Measurements from ENCODE around the gene TSPAN32.

TSPAN32 gene

GRCh38 chr11:2315395-2316168 lies 13.8 kb downstream of the TSPAN32 start:
- no CpG with 5 or more reads among the region's 25 CpGs for WGBS (ENCODE audit: extremely low coverage, insufficient coverage, low lambda C conversion rate)
- no peak overlapping the region for H3K27ac ChIP-seq (ENCODE audit: low read depth, low read length)
- no peak overlapping the region for H2AK5ac ChIP-seq (ENCODE audit: low read length)
- no peaks in the 10 kb centered on the region for H3K27me3 ChIP-seq (ENCODE audit: insufficient read depth, low read length, poor library complexity)
- no peak overlapping the region for H3K56ac ChIP-seq (ENCODE audit: low read length)
- no peak overlapping the region for H4K5ac ChIP-seq (ENCODE audit: low read length)
- no peak overlapping the region for H3K4ac ChIP-seq (ENCODE audit: low read depth, low read length)
- no peak overlapping the region for H2BK15ac ChIP-seq (replicated peaks; ENCODE audit: low read depth)
- H3K18ac ChIP-seq (ENCODE audit: low read length) = no peak overlapping the region
- no peaks in the 10 kb centered on the region for H3K79me1 ChIP-seq (ENCODE audit: low read length)
- H3K4me3 ChIP-seq (ENCODE audit: low read length) = no peak overlapping the region
- H3K36me3 ChIP-seq (ENCODE audit: control insufficient read depth, insufficient read depth, low read length) = no peaks in the 10 kb centered on the region
- H4K8ac ChIP-seq (ENCODE audit: low read depth, low read length) = no peak overlapping the region
- no peak overlapping the region for H3K4me2 ChIP-seq (ENCODE audit: low read length)
- no peak overlapping the region for H2BK5ac ChIP-seq (ENCODE audit: low read length)
- H2BK120ac ChIP-seq (ENCODE audit: low read depth, low read length) = no peak overlapping the region
- no peaks in the 10 kb centered on the region for H3K79me2 ChIP-seq (ENCODE audit: control insufficient read depth, insufficient read depth, low read length)
- DNase-seq = no peak
- H3K4me1 ChIP-seq (ENCODE audit: control insufficient read depth, low read depth, low read length) = no peaks in the 10 kb centered on the region
- no peak overlapping the region for H3K9ac ChIP-seq (ENCODE audit: low read length)
- H3K23ac ChIP-seq (ENCODE audit: low read length) = no peak overlapping the region

GRCh38 chr11:2316169-2316962 lies 14.6 kb downstream of the TSPAN32 start:
- DNase-seq = no peak
- Histone ChIP-seq H3K4me1 (ENCODE audit: control insufficient read depth, low read depth, low read length) (no peaks in the 10 kb centered on the region), H2BK15ac (replicated peaks; ENCODE audit: low read depth) (no peak overlapping the region), H3K18ac (ENCODE audit: low read length) (no peak overlapping the region), H3K56ac (ENCODE audit: low read length) (no peak overlapping the region), H3K4ac (ENCODE audit: low read depth, low read length) (no peak overlapping the region), H4K5ac (ENCODE audit: low read length) (no peak overlapping the region), H3K79me2 (ENCODE audit: control insufficient read depth, insufficient read depth, low read length) (no peaks in the 10 kb centered on the region), H3K36me3 (ENCODE audit: control insufficient read depth, insufficient read depth, low read length) (no peaks in the 10 kb centered on the region), H3K79me1 (ENCODE audit: low read length) (no peaks in the 10 kb centered on the region), H3K9ac (ENCODE audit: low read length) (no peak overlapping the region), H3K23ac (ENCODE audit: low read length) (no peak overlapping the region), H2BK5ac (ENCODE audit: low read length) (no peak overlapping the region), H2BK120ac (ENCODE audit: low read depth, low read length) (no peak overlapping the region), H3K27me3 (ENCODE audit: insufficient read depth, low read length, poor library complexity) (no peaks in the 10 kb centered on the region), H3K27ac (ENCODE audit: low read depth, low read length) (no peak overlapping the region), H2AK5ac (ENCODE audit: low read length) (no peak overlapping the region), H3K4me2 (ENCODE audit: low read length) (no peak overlapping the region), H4K8ac (ENCODE audit: low read depth, low read length) (no peak overlapping the region), H3K4me3 (ENCODE audit: low read length) (no peak overlapping the region)
- WGBS (ENCODE audit: extremely low coverage, insufficient coverage, low lambda C conversion rate) = no CpG with 5 or more reads among the region's 23 CpGs

- Histone ChIP-seq H3K36me3 (ENCODE audit: control insufficient read depth, insufficient read depth, low read length) (no peaks in the 10 kb centered on the region), H2BK15ac (replicated peaks; ENCODE audit: low read depth) (no peak overlapping the region), H3K4me2 (ENCODE audit: low read length) (no peak overlapping the region), H3K9ac (ENCODE audit: low read length) (no peak overlapping the region), H3K4me3 (ENCODE audit: low read length) (no peak overlapping the region), H4K8ac (ENCODE audit: low read depth, low read length) (no peak overlapping the region), H4K5ac (ENCODE audit: low read length) (no peak overlapping the region), H3K27ac (ENCODE audit: low read depth, low read length) (no peak overlapping the region), H3K56ac (ENCODE audit: low read length) (no peak overlapping the region), H3K4me1 (ENCODE audit: control insufficient read depth, low read depth, low read length) (no peaks in the 10 kb centered on the region), H2AK5ac (ENCODE audit: low read length) (no peak overlapping the region), H3K27me3 (ENCODE audit: insufficient read depth, low read length, poor library complexity) (no peaks in the 10 kb centered on the region), H3K79me2 (ENCODE audit: control insufficient read depth, insufficient read depth, low read length) (no peaks in the 10 kb centered on the region), H3K4ac (ENCODE audit: low read depth, low read length) (no peak overlapping the region), H3K79me1 (ENCODE audit: low read length) (no peaks in the 10 kb centered on the region), H2BK120ac (ENCODE audit: low read depth, low read length) (no peak overlapping the region), H3K23ac (ENCODE audit: low read length) (no peak overlapping the region), H3K18ac (ENCODE audit: low read length) (no peak overlapping the region), H2BK5ac (ENCODE audit: low read length) (no peak overlapping the region)
- no peak for DNase-seq
- WGBS (ENCODE audit: extremely low coverage, insufficient coverage, low lambda C conversion rate) = no CpG with 5 or more reads among the region's 3 CpGs
These were observed 15.1 kb downstream of the TSPAN32 start for GRCh38 chr11:2316963-2317244.

- Histone ChIP-seq H3K27me3 (ENCODE audit: insufficient read depth, low read length, poor library complexity) (no peaks in the 10 kb centered on the region), H3K9ac (ENCODE audit: low read length) (no peak overlapping the region), H3K4me3 (ENCODE audit: low read length) (no peak overlapping the region), H3K79me1 (ENCODE audit: low read length) (no peaks in the 10 kb centered on the region), H2AK5ac (ENCODE audit: low read length) (no peak overlapping the region), H3K23ac (ENCODE audit: low read length) (no peak overlapping the region), H3K56ac (ENCODE audit: low read length) (no peak overlapping the region), H3K4me1 (ENCODE audit: control insufficient read depth, low read depth, low read length) (no peaks in the 10 kb centered on the region), H3K36me3 (ENCODE audit: control insufficient read depth, insufficient read depth, low read length) (no peaks in the 10 kb centered on the region), H3K79me2 (ENCODE audit: control insufficient read depth, insufficient read depth, low read length) (no peaks in the 10 kb centered on the region), H3K4me2 (ENCODE audit: low read length) (no peak overlapping the region), H2BK5ac (ENCODE audit: low read length) (no peak overlapping the region), H4K5ac (ENCODE audit: low read length) (no peak overlapping the region), H4K8ac (ENCODE audit: low read depth, low read length) (no peak overlapping the region), H3K4ac (ENCODE audit: low read depth, low read length) (no peak overlapping the region), H2BK120ac (ENCODE audit: low read depth, low read length) (no peak overlapping the region), H3K18ac (ENCODE audit: low read length) (no peak overlapping the region), H2BK15ac (replicated peaks; ENCODE audit: low read depth) (no peak overlapping the region), H3K27ac (ENCODE audit: low read depth, low read length) (no peak overlapping the region)
- no CpG with 5 or more reads among the region's 17 CpGs for WGBS (ENCODE audit: extremely low coverage, insufficient coverage, low lambda C conversion rate)
- DNase-seq = no peak
These were observed 15.7 kb downstream of the TSPAN32 start for GRCh38 chr11:2317354-2318050.

DNA sequence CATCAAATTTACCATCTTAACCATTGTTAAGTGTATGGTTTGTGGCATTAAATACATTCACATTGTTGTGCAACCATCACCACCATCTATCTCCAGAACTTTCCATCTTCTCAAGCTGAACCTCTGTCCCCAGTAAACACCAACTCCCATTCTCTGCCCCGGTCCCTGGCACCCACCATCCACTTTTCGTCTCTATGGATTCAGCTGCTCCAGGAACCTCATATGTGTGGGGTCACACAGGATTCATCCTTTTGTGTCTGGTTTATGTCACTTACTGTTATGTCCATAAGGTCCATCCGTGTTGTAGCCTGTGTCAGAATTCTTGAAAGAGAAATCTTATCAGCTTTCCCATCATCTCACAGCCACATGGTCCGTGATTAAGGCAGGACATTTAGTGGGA lies 16.3 kb downstream of the TSPAN32 start:
- no peak overlapping the region for H4K8ac ChIP-seq (ENCODE audit: low read depth, low read length)
- no peak overlapping the region for H3K18ac ChIP-seq (ENCODE audit: low read length)
- no peak overlapping the region for H2BK120ac ChIP-seq (ENCODE audit: low read depth, low read length)
- H3K56ac ChIP-seq (ENCODE audit: low read length) = no peak overlapping the region
- no peaks in the 10 kb centered on the region for H3K36me3 ChIP-seq (ENCODE audit: control insufficient read depth, insufficient read depth, low read length)
- H3K79me2 ChIP-seq (ENCODE audit: control insufficient read depth, insufficient read depth, low read length) = no peaks in the 10 kb centered on the region
- H2AK5ac ChIP-seq (ENCODE audit: low read length) = no peak overlapping the region
- no peak overlapping the region for H2BK5ac ChIP-seq (ENCODE audit: low read length)
- no peak overlapping the region for H3K9ac ChIP-seq (ENCODE audit: low read length)
- WGBS (ENCODE audit: extremely low coverage, insufficient coverage, low lambda C conversion rate) = no CpG with 5 or more reads among the region's 4 CpGs
- no peak overlapping the region for H3K4me2 ChIP-seq (ENCODE audit: low read length)
- H3K4me3 ChIP-seq (ENCODE audit: low read length) = no peak overlapping the region
- no peak overlapping the region for H2BK15ac ChIP-seq (replicated peaks; ENCODE audit: low read depth)
- H3K4me1 ChIP-seq (ENCODE audit: control insufficient read depth, low read depth, low read length) = no peaks in the 10 kb centered on the region
- H3K79me1 ChIP-seq (ENCODE audit: low read length) = no peaks in the 10 kb centered on the region
- no peak overlapping the region for H4K5ac ChIP-seq (ENCODE audit: low read length)
- no peak overlapping the region for H3K4ac ChIP-seq (ENCODE audit: low read depth, low read length)
- H3K23ac ChIP-seq (ENCODE audit: low read length) = no peak overlapping the region
- no peak for DNase-seq
- no peaks in the 10 kb centered on the region for H3K27me3 ChIP-seq (ENCODE audit: insufficient read depth, low read length, poor library complexity)
- no peak overlapping the region for H3K27ac ChIP-seq (ENCODE audit: low read depth, low read length)
